HL-60 (cell line): ENCODE data around the gene DENND10.

ENCODE experiments used
- DNase-seq, 2 experiments: peaks; one replicate each; pipeline ENCODE4 v3.0.0-alpha.2; 2010 to 2020; ENCODE audit warnings: low read depth in 1 of 2, low spot score in 1 of 2
- H3K27ac ChIP-seq: fragments of 250-450 bp; sonication (Bioruptor Pico); replicated peaks from 2 replicates; pipeline ENCODE4 v1.5.1; 2020; ENCODE audit warnings: mild to moderate bottlenecking, moderate library complexity
- H3K27me3 ChIP-seq: fragments of 250-450 bp; sonication (Bioruptor Pico); 2 replicates; pipeline ENCODE4 v1.5.1; 2021; ENCODE audit warnings: mild to moderate bottlenecking, moderate library complexity; ENCODE audit not compliant: insufficient read depth, poor library complexity, severe bottlenecking
- H3K4me3 ChIP-seq: replicated peaks from 2 replicates; pipeline ENCODE4 v1.5.1; 2011; ENCODE audit warnings: mild to moderate bottlenecking, control low read depth, low read length; ENCODE audit not compliant: insufficient read depth
- CTCF ChIP-seq: IDR thresholded peaks from one replicate; pipeline ENCODE4 v1.5.1; 2011; ENCODE audit warnings: low read length, control low read depth, inconsistent platforms; ENCODE audit not compliant: insufficient read depth
- GABPA ChIP-seq: IDR thresholded peaks from 2 replicates; pipeline ENCODE4 v1.6.1; 2012; ENCODE audit warnings: low read depth
- POLR2AphosphoS5 ChIP-seq: IDR thresholded peaks from 2 replicates; pipeline ENCODE4 v1.6.1; 2012; ENCODE audit warnings: low read depth
- REST ChIP-seq: IDR thresholded peaks from 2 replicates; pipeline ENCODE4 v1.6.1; 2012; ENCODE audit warnings: low read depth; ENCODE audit not compliant: insufficient replicate concordance
- SPI1 ChIP-seq: IDR thresholded peaks from 2 replicates; pipeline ENCODE4 v1.6.1; 2012; ENCODE audit warnings: low read depth, mild to moderate bottlenecking, borderline replicate concordance

The DENND10 gene

DNA sequence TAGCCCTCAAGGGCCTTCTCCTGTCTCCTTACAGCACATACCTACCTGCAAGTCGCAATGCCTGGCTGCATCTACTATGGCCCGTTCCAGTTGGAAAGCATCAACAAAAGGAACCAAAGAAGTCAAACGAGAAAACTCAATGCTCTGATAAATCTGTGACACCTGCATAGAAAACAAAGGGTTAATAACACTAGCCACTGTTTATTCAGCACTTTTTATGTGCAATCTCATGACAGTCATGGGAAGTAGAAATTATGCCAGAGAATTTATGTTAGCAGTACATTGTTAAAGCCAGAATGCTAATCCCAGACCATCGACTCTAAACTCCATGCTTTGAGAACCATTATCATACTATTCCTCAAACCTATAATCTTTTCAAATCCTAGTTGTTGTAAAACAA lies 44.4 kb upstream of the DENND10 start:
- Histone ChIP-seq H3K4me3 (no peak overlapping the region), H3K27me3 (no peaks in the 10 kb centered on the region), H3K27ac (no peak overlapping the region)
- DNase-seq = no peak
- TF ChIP-seq REST = no peak
- TF ChIP-seq GABPA = no peak
- no peak for TF ChIP-seq CTCF
- no peak for TF ChIP-seq POLR2AphosphoS5
- TF ChIP-seq SPI1 = no peak

DNA sequence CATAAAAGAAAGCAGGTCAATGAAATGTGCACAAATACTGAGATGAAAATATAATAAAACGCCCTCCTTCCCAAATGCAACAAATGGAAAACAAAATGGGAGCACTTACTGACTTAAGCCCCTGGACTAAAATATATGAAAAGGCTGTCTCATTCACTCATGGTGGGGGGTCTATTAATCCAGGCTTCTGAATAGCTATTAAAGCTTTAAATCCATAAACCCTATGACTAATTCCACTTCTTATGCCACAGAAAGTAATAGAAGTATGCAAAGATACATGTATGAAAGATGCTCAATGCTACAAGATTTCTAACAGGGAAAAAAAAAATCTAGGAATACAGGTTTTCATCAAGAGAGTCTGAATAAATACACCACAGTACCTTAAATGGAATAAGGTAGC lies 43.8 kb upstream of the DENND10 start:
- no peak for DNase-seq
- Histone ChIP-seq H3K4me3 (no peak overlapping the region), H3K27ac (no peak overlapping the region), H3K27me3 (no peaks in the 10 kb centered on the region)
- TF ChIP-seq CTCF (no peak), GABPA (no peak), POLR2AphosphoS5 (no peak), REST (no peak), SPI1 (no peak)

GRCh38 chr10:119061352-119061751 lies 42.6 kb upstream of the DENND10 start:
- no peak for DNase-seq
- H3K4me3 ChIP-seq = no peak overlapping the region

More at GRCh38 chr10:119061352-119061751, 42.6 kb upstream of the DENND10 start:
- Histone ChIP-seq H3K27ac (no peak overlapping the region), H3K27me3 (no peaks in the 10 kb centered on the region)
- no peak for TF ChIP-seq CTCF
- no peak for TF ChIP-seq SPI1
- no peak for TF ChIP-seq REST
- TF ChIP-seq POLR2AphosphoS5 = no peak
- TF ChIP-seq GABPA = no peak
